Aorta (tissue), 5 donors: ENCODE measurements around the gene STRN. TPM values are rescaled to one million over a fixed set of nuclear protein-coding genes. Genes with fewer than 3 reads are reported as not detected.
A peak's percentile ranks its signal among the peaks of the same experiment; 100 is the strongest.
"Not testable (repeated sequence)": the region's sequence is repeated elsewhere in the genome, so short reads cannot be mapped to it uniquely, and the experiment has no call there.

Experiments
- ATAC-seq: fragments of 200-7000 bp; cut with Tn5 transposase; one replicate; pipeline ENCODE4 v1.9.1; 2022; ENCODE audit warnings: moderate library complexity; ENCODE audit not compliant: low FRiP score
- DNase-seq, 2 donors: peaks; one replicate each; pipeline ENCODE4 v3.0.0-alpha.2; 2020
- H3K27ac ChIP-seq, 2 donors: one replicate each; pipeline ENCODE4 v1.5.1; 2013; ENCODE audit warnings: low read length in 2 of 2, mild to moderate bottlenecking in 2 of 2, moderate library complexity in 2 of 2, control low read depth in 1 of 2, inconsistent platforms in 1 of 2, low read depth in 1 of 2
- H3K27me3 ChIP-seq, 2 donors: one replicate each; pipeline ENCODE4 v1.6.1; 2013; ENCODE audit warnings: control low read depth in 1 of 2, low read length in 1 of 2, mild to moderate bottlenecking in 1 of 2, moderate library complexity in 1 of 2; ENCODE audit not compliant: insufficient read depth in 2 of 2, control insufficient read depth in 1 of 2
- H3K36me3 ChIP-seq, 2 donors: one replicate each; pipeline ENCODE4 v1.6.1; 2013; ENCODE audit warnings: control low read depth in 1 of 2, low read length in 1 of 2, mild to moderate bottlenecking in 1 of 2; ENCODE audit not compliant: insufficient read depth in 2 of 2, control insufficient read depth in 1 of 2
- H3K4me1 ChIP-seq, 2 donors: one replicate each; pipeline ENCODE4 v1.6.1; 2013; ENCODE audit warnings: low read length in 2 of 2, control low read depth in 1 of 2, mild to moderate bottlenecking in 1 of 2, moderate library complexity in 1 of 2; ENCODE audit not compliant: insufficient read depth in 2 of 2, control insufficient read depth in 1 of 2
- H3K4me3 ChIP-seq, 2 donors: one replicate each; pipeline ENCODE4 v1.5.1; 2013; ENCODE audit warnings: low read length in 2 of 2, control low read depth in 1 of 2, mild to moderate bottlenecking in 1 of 2
- H3K9me3 ChIP-seq: one replicate; pipeline ENCODE4 v1.6.1; 2013; ENCODE audit warnings: mild to moderate bottlenecking, low read length; ENCODE audit not compliant: control insufficient read depth
- WGBS, 2 donors: extraction: QIAGEN DNeasy Blood & Tissue Kit; methylation state at CpG; one replicate each; pipeline ENCODE4 v1.1.7; 2013; 5-methylcytosine and 5-hydroxymethylcytosine counted together
- intact Hi-C, 2 donors: fragments of 100-400 bp; cut with DNase I; formaldehyde crosslinking; loops; one replicate each; pipeline versions ENCODE4 v1.14.2 to v1.15.0; 2022
- long read RNA-seq, 2 donors: library from polyadenylated mRNA; unstranded; transcript quantifications; one replicate each; pipeline ENCODE4 v2.0.0, GENCODE V29; 2020 to 2021
- polyA plus RNA-seq, 2 donors: library from polyadenylated mRNA; stranded (reverse); fragments of 200-250 nt; gene quantifications; one replicate each; pipeline ENCODE4 v1.2.3, GENCODE V29; 2013
- total RNA-seq, 2 donors: library from RNA; stranded (reverse); fragmentation: NEBNext Ultra II Directional; extraction: Animal tissue kit (Norgen Biotek cat#: 25700); gene quantifications; one replicate each; pipeline ENCODE4 v1.2.1, GENCODE V29; 2021
- donor health status: healthy with polysubstance abuse.
- donor health status: Bipolar disorder and iron deficiency.
- donor health status: DM: no; HTN: no; CAD: no.
- donor health status: DM: no; HTN: no; CAD: no.
- donor health status: DM: yes; HTN: yes; CAD: no.

The STRN gene
- total RNA-seq = 10 to 100 TPM; 31.8 to 33.8 TPM
- polyA plus RNA-seq = 1 to 10 TPM; 5.1 to 6.1 TPM
- long read RNA-seq, donor 1, partial matches to known transcripts = 0 of 2 reads
- long read RNA-seq, donor 1, other reads (novel, unspliced or antisense) = 2 of 2 reads
- long read RNA-seq, donor 2, full-length matches to known transcripts = 3 of 13 reads
- long read RNA-seq, donor 2, partial matches to known transcripts = 6 of 13 reads
- long read RNA-seq, donor 2, other reads (novel, unspliced or antisense) = 4 of 13 reads

DNA sequence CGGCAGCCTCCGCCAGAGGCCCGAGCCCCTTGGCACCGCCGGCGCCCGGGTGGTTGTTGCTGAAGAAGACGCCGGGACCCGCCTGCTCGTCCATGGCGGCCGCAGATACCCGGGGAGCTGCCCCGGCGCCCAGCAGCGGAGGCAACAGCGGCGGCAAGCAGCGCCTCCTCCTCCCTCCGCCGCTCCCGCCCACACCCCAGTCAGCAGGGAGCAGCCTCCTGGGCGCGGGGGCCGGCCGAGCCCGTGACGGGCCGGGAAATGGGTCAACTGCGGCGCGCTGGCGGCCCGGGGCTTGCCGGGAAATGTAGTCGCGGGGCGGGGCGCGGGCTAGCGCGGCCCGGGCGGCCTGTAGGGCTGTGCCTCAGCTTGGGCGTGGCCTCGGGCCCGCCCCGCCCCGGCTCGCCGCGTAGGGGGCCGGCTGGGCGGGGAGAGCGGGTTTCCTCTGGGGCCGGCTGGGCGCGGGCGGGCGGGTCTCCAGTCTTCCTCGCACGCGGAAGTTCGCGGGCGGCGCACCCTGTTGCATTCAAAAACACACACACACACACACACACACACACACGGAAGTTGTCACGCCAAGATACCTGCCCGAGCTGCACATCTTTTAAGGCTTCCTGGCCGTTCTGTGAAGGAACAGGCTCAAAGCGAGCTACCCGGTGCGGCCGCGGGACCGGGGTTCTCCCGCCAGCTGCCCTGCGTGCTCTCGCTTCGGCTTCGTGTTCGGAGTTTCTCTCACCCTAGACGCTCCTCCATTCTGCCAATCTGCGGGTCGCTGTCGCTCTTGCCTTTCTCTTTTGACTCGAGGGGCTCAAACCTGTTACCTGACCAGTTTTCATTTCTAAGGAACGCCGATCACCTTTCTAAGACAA, at the start of gene STRN:
STRN (minus strand) TSS at position 167 of the 866 bp plus-strand sequence; CDS start at position 94, 73 bp downstream.
- intact Hi-C loops = no loop called here
- H3K27ac ChIP-seq = peak within 1 kb of the TSS in 1 of 2 donors; percentile 62

DNA sequence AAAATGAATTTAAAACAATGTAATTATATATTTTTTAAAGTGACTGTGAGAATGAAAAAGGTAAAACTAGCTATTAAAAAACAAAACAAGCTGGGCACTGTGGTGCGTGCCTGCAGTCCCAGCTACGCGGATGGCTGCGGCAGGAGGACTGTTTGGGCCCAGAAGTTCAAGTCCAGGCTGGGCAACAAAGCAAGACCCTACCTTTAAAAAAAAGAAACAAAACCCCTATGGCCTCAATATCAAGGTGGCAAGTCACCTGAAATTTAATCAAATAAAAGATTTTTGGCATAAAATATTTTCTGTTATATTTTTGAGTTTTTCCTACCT, 46.9 kb upstream of the STRN start:
- H3K36me3 ChIP-seq = peaks cover 0 to 6% of the 10 kb centered on the region in 2 donors
- no peaks in the 10 kb centered on the region for H3K9me3 ChIP-seq
- H3K27me3 ChIP-seq = no peaks in the 10 kb centered on the region

More for the DNA sequence above, at the start of gene STRN:
- Histone ChIP-seq H3K4me3 (peak within 1 kb of the TSS; percentile 46 to 91), H3K4me1 (peaks cover 0 to 4% of the 10 kb centered on the region in 2 donors), H3K9me3 (no peaks in the 10 kb centered on the region), H3K27me3 (no peaks in the 10 kb centered on the region), H3K36me3 (no peaks in the 10 kb centered on the region)
- DNase-seq (peak; percentile 98 to 99), ATAC-seq (peak; percentile 100)
- 0 to 1% methylated on average over 55 to 91 of the region's 91 CpGs for WGBS, 2 donors

GRCh38 chr2:37011130-37011529, 44.8 kb upstream of the STRN start:
- no peak overlapping the region for H3K4me3 ChIP-seq
- WGBS, 2 donors = 81 to 85% methylated on average over 5 of the region's 5 CpGs
- no peak for ATAC-seq
- H3K9me3 ChIP-seq = no peaks in the 10 kb centered on the region
- H3K27me3 ChIP-seq = no peaks in the 10 kb centered on the region
- H3K36me3 ChIP-seq = peaks cover 0 to 9% of the 10 kb centered on the region in 2 donors
- no peak overlapping the region for H3K27ac ChIP-seq
- no peak for DNase-seq
- no peaks in the 10 kb centered on the region for H3K4me1 ChIP-seq
- intact Hi-C loops = no loop called here

More for the DNA sequence above, 46.9 kb upstream of the STRN start:
- WGBS, 2 donors = 92 to 94% methylated on average over 4 of the region's 4 CpGs
- intact Hi-C loops = no loop called here
- Histone ChIP-seq H3K4me1 (no peaks in the 10 kb centered on the region), H3K27ac (no peak overlapping the region), H3K4me3 (no peak overlapping the region)
- ATAC-seq (no peak), DNase-seq (no peak)

- no peak for ATAC-seq
- Histone ChIP-seq H3K9me3 (no peaks in the 10 kb centered on the region), H3K36me3 (peaks cover 4 to 7% of the 10 kb centered on the region in 2 donors), H3K27me3 (no peaks in the 10 kb centered on the region), H3K27ac (no peak overlapping the region), H3K4me1 (no peaks in the 10 kb centered on the region), H3K4me3 (no peak overlapping the region)
- DNase-seq = no peak
- intact Hi-C loops = loop anchor here (10.0 kb wide), 1 partner anchor 220 kb away; no protein-coding TSS in a partner anchor
- WGBS, 2 donors = 40 to 47% methylated on average over 8 of the region's 8 CpGs
These were observed 39.0 kb upstream of the STRN start for GRCh38 chr2:37005118-37005868.

DNA sequence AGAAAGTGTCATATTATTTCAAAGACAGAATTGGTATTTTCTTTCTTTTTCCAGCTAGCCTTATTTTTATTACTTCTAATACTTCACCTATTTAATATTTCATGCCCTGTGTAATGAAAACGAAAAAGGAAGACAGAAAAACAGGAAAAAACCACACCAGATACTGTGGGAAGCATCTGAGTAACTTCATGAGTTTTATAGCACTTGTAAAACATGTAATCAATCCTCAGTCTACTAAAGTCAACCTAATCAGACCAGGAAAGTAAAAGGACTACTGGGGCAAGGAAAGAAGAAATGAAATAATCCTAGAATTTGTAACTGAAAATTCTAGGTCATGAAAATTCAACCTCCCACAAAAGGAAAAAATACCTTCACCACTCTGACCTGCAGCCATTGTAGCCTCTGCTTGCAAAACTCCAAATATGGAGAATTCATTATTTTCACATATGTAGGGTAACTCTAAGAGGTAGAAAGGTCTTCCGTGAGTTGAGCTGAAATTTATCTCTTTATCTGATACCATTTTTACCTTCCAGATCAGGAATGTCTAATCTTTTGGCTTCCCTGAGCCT, 34.7 kb upstream of the STRN start:
- 72 to 78% methylated on average over 2 of the region's 2 CpGs for WGBS, 2 donors
- Histone ChIP-seq H3K36me3 (peaks cover 2 to 5% of the 10 kb centered on the region in 2 donors), H3K4me3 (no peak overlapping the region), H3K4me1 (no peaks in the 10 kb centered on the region), H3K9me3 (no peaks in the 10 kb centered on the region), H3K27me3 (no peaks in the 10 kb centered on the region), H3K27ac (no peak overlapping the region)
- intact Hi-C loops = loop anchor here (10.0 kb wide), 1 partner anchor 216 kb away; no protein-coding TSS in a partner anchor
- no peak for ATAC-seq
- no peak for DNase-seq

DNA sequence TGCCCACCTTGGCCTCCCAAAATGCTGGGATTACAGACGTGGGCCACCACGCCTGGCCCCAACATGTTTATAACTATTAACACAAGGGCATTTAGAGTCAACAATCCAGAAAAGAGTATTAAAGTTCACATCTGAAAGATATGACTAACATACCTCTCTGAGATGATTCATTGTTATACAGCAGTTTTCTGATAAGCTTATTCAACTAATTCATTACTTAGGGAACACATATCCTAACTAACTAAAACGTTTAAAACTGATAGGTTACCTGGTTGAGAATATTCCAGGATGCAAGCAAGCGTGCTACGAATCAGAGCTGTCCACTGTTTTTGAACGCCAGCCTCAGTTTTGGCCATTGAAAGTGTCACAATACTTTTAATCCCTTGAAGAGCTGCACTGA, 34.0 kb upstream of the STRN start:
- Histone ChIP-seq H3K27me3 (no peaks in the 10 kb centered on the region), H3K4me3 (no peak overlapping the region), H3K9me3 (no peaks in the 10 kb centered on the region), H3K4me1 (no peaks in the 10 kb centered on the region), H3K27ac (no peak overlapping the region), H3K36me3 (peaks cover 0 to 5% of the 10 kb centered on the region in 2 donors)
- 85% methylated on average over 6 of the region's 6 CpGs for WGBS, 2 donors
- ATAC-seq (no peak), DNase-seq (no peak)
- intact Hi-C loops = loop anchor here (10.0 kb wide), 1 partner anchor 216 kb away; no protein-coding TSS in a partner anchor

DNA sequence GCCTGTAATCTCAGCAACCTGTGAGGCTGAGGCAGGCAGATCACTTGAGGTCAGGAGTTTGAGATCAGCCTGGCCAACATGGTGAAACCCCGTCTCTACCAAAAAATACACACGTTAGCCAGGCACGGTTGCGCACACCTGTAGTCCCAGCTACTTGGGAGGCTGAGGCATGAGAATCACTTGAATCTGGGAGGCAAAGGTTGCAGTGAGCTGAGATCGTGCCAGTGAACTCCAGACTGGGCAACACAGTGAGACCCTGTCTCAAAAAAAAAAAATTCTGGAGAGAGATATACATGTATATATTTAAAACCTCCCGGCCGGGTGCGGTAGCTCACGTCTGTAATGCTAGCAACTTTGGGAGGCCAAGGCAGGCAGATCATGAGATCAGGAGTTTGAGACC, 33.1 kb upstream of the STRN start:
- H3K9me3 ChIP-seq, H3K4me3 ChIP-seq, H3K36me3 ChIP-seq, H3K4me1 ChIP-seq, ATAC-seq, H3K27ac ChIP-seq, H3K27me3 ChIP-seq, DNase-seq, intact Hi-C loops: not testable (repeated sequence)
- WGBS, 2 donors = 98 to 99% methylated on average over 9 of the region's 9 CpGs

DNA sequence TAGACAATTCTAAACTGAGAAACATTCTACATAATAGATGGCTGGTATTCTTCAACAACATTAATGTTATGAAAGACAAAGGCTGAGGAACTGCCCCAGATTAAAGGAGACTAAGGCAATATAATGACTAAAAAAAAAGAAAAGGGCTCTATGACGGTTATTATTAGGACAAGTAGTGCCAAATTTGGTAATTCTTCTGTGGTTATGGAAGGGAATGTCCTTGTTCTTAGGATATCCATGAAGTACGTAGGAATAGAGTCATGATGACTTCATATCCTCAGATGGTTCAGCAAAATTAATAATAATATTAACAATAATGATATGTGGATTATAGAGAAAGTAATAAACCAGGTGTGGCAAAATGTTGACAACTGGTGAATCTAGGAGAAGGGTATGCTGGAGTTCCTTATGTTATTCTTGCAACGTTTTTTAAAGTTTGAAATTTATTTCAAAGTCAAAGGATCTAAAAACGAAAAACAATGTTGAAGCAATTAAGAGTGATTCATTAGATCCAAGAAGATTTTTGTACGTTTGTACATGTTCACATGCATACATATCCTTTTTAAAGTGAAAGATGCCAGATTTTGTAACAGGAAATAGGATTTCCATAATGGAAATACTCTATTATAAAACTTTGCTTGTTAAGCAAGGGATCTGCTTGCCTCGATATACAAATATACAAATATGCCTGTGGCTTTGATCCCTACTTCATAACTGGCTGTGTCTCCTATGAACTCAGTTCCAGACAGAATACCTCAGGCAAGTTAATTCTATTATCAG, 27.7 kb upstream of the STRN start:
- intact Hi-C loops = no loop called here
- Histone ChIP-seq H3K27ac (no peak overlapping the region), H3K27me3 (no peaks in the 10 kb centered on the region), H3K9me3 (no peaks in the 10 kb centered on the region), H3K4me3 (no peak overlapping the region), H3K36me3 (peaks cover 0 to 3% of the 10 kb centered on the region in 2 donors), H3K4me1 (no peaks in the 10 kb centered on the region)
- WGBS, 2 donors = 82 to 83% methylated on average over 6 of the region's 6 CpGs
- ATAC-seq (no peak), DNase-seq (no peak)
